Measurements from ENCODE around the gene NPFF. TPM values are rescaled to one million over a fixed set of nuclear protein-coding genes. Genes with fewer than 3 reads are reported as not detected.
"Not testable (repeated sequence)": the region's sequence is repeated elsewhere in the genome, so short reads cannot be mapped to it uniquely, and the experiment has no call there.

Gene NPFF
- total RNA-seq, 1 donor from 2014 or later, result not detected

DNA sequence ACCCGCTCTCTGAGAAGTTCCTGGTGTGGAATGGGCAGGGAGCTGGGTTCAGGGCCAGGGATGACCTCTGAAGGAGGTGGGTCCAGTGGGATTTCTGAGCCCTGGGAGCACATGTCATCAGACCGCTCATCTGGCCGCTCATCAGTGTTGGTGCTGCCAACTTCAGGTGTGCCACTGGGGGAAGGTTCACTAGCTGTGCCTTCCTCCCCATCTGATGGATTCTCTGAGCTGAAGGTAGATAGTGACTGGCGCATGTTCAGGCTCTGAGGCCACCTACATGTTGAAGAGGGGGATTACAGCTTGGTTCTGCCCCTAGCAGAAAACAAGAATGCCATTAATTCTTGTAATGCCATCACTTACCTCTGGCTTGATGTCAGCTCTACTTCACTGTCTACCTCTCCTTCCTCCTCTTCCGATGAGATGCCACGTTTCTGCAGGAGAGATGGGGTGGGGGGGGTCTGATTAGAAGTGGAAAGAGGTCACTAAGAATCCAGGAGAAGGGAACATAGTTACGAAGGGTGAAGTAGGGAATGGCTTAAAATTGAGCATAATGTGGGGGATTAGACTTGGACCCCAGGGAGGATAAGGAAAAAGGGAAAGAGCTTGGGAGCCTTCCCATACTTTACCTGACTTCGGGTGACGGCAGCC, 25.2 kb downstream of the NPFF start:
- H3K4me3 Mint-ChIP-seq, result no peak overlapping the region
- H3K9me3 Mint-ChIP-seq, result no peaks in the 10 kb centered on the region
- H3K36me3 Mint-ChIP-seq, result peaks cover 14% of the 10 kb centered on the region
- peak overlapping the region; percentile 63 for H3K27ac Mint-ChIP-seq
- H3K4me1 Mint-ChIP-seq, result peaks cover 3% of the 10 kb centered on the region
- H3K27me3 Mint-ChIP-seq (ENCODE audit: low read depth), result no peaks in the 10 kb centered on the region
- TF ChIP-seq, protein P1, sequence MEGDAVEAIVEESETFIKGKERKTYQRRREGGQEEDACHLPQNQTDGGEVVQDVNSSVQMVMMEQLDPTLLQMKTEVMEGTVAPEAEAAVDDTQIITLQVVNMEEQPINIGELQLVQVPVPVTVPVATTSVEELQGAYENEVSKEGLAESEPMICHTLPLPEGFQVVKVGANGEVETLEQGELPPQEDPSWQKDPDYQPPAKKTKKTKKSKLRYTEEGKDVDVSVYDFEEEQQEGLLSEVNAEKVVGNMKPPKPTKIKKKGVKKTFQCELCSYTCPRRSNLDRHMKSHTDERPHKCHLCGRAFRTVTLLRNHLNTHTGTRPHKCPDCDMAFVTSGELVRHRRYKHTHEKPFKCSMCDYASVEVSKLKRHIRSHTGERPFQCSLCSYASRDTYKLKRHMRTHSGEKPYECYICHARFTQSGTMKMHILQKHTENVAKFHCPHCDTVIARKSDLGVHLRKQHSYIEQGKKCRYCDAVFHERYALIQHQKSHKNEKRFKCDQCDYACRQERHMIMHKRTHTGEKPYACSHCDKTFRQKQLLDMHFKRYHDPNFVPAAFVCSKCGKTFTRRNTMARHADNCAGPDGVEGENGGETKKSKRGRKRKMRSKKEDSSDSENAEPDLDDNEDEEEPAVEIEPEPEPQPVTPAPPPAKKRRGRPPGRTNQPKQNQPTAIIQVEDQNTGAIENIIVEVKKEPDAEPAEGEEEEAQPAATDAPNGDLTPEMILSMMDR (IDR thresholded peaks at IDR 0.05; ENCODE audit: unreplicated experiment), result peak; percentile 23
- DNase-seq (ENCODE audit: low spot score in 2 of 2, unreplicated experiment in 2 of 2), result no peak

DNA sequence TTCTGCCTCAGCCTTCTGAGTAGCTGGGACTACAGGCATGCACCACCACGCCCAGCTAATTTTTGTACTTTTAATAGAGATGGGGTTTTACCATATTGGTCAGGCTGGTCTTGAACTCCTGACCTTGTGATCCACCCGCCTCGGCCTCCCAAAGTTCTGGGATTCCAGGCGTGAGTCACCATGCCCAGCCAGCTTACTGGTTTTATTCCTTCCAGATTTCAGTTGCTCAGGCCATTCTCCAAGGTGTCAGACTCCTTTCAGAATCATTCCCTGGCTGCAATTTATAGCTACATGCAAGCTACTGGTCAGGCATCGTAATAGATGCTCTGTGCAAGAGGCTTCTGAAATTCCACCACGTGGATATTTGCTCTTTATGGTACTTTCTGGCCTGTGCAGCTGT, 25.8 kb downstream of the NPFF start:
- H3K4me3 Mint-ChIP-seq; DNase-seq (ENCODE audit: low spot score in 2 of 2, unreplicated experiment in 2 of 2); H3K9me3 Mint-ChIP-seq; H3K27me3 Mint-ChIP-seq (ENCODE audit: low read depth); H3K4me1 Mint-ChIP-seq: not testable (repeated sequence)
- H3K36me3 Mint-ChIP-seq, result peaks cover 20% of the 10 kb centered on the region
- peak overlapping the region; percentile 63 for H3K27ac Mint-ChIP-seq

DNA sequence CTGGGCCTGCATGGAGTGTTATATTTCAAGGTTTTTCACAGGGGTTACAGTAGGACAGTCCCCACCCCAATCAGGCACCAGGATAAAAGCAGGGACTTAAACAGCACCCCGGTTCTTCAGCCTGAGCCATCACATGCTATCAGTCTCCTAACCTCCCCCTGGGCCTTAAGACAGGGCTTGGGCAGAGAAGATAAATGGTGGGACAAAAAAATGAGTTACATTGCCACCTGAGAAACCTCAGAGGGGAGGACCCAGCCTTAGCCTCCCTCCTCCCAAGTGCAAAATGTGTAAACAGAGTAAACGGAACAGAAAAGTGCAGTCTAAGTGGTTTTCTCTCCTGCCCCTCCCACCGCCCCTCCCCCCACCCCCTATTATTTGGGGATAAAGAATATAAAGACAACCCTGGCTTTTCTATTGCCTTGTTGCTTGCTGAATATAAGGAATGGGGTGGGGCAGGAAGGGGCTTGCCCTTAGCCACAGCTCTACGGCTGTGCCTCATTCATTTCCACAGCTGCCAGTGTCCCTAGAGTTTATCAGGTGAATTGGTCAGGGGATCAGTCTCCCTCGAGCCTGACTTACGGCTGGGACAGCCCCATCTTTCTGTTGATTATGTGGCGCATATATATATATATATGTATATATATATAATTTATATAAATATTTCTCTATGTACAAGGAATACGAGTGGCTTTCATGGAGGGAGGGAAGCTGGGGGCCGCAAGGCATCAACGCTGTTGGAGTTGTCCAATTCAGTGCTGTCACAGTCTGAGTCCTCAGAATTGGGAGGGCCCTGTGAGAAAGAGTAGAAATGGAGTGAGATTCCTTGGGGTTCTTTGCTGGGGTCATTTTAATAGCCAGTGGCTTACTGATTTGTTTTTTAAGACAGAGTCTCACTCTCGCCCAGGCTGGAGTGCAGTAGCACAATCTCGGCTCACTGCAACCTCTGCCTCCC, 26.5 kb downstream of the NPFF start:
- TF ChIP-seq, protein P1 (IDR thresholded peaks at IDR 0.05; ENCODE audit: unreplicated experiment), result no peak
- no peak overlapping the region for H3K4me3 Mint-ChIP-seq
- no peak overlapping the region for H3K27ac Mint-ChIP-seq
- peaks cover 27% of the 10 kb centered on the region for H3K36me3 Mint-ChIP-seq
- no peaks in the 10 kb centered on the region for H3K9me3 Mint-ChIP-seq
- H3K4me1 Mint-ChIP-seq, result peaks cover 3% of the 10 kb centered on the region
- no peaks in the 10 kb centered on the region for H3K27me3 Mint-ChIP-seq (ENCODE audit: low read depth)
- no peak for DNase-seq (ENCODE audit: low spot score in 2 of 2, unreplicated experiment in 2 of 2)

DNA sequence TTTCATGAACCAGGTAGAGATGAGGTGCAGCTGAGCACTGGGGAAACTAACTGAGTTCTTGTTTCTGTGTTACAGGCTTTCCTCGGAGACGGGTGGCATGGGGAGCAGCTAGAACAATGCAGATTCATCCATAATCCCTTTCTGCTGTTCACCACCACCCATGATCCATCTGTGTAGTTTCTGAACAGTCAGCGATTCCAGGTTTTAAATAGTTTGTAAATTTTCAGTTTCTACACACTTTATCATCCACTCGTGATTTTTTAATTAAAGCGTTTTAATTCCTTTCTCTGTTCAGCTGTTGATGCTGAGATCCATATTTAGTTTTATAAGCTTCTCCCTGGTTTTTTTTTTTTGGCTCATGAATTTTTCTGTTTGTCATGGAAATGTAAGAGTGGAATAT, 28.0 kb downstream of the NPFF start:
- peaks cover 30% of the 10 kb centered on the region for H3K36me3 Mint-ChIP-seq
- no peak overlapping the region for H3K27ac Mint-ChIP-seq
- H3K9me3 Mint-ChIP-seq, result no peaks in the 10 kb centered on the region
- DNase-seq (ENCODE audit: low spot score in 2 of 2, unreplicated experiment in 2 of 2), result no peak
- H3K4me1 Mint-ChIP-seq, result peaks cover 3% of the 10 kb centered on the region
- no peak overlapping the region for H3K4me3 Mint-ChIP-seq
- H3K27me3 Mint-ChIP-seq (ENCODE audit: low read depth), result no peaks in the 10 kb centered on the region
- TF ChIP-seq, protein P1 (IDR thresholded peaks at IDR 0.05; ENCODE audit: unreplicated experiment), result no peak

DNA sequence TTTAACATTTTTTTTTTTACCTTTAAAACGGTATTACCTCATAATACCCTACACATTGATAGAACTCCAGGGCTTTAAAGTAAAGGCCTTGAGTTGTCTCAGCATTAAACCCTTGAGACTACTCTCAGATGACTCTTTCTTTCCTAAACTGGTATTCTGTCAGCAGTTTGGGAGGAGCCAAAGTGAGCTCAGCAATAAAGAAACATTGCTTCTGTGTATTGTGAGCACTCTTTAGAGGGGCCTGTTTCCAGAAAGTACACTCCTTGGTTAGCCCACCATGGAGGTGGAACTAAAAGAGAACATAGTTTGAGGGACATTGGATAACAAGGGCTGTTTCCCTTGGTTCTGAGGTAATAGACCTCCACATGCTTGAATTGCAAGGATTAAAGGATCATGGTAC, 28.4 kb downstream of the NPFF start:
- H3K9me3 Mint-ChIP-seq, result no peaks in the 10 kb centered on the region
- no peak overlapping the region for H3K27ac Mint-ChIP-seq
- no peak overlapping the region for H3K4me3 Mint-ChIP-seq
- H3K27me3 Mint-ChIP-seq (ENCODE audit: low read depth), result no peaks in the 10 kb centered on the region
- TF ChIP-seq, protein P1 (IDR thresholded peaks at IDR 0.05; ENCODE audit: unreplicated experiment), result no peak
- DNase-seq (ENCODE audit: low spot score in 2 of 2, unreplicated experiment in 2 of 2), result no peak
- peaks cover 34% of the 10 kb centered on the region for H3K36me3 Mint-ChIP-seq
- H3K4me1 Mint-ChIP-seq, result peaks cover 3% of the 10 kb centered on the region

DNA sequence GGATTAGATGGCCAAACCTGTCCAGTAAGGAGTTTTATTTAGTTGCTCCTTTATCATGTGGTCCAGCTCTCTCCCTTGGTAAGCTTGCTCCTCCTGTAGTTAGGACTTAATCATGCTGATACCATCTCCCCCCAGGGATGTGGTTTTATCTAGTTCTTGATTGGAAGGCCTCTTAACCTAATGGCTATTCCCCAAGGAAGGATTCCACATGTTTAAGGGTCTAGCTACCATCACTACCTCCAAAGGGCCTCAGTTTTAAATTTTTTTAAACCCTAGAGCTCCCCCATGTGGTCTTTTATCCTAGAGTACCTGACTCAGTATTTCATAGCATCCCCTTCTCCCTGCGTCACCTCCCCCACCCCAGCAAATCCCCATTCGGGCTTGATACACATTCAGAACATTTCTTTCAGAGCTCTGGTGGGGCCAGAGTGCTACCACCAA, 30.5 kb downstream of the NPFF start:
- TF ChIP-seq, protein P1 (IDR thresholded peaks at IDR 0.05; ENCODE audit: unreplicated experiment), result no peak
- no peaks in the 10 kb centered on the region for H3K27me3 Mint-ChIP-seq (ENCODE audit: low read depth)
- peaks cover 43% of the 10 kb centered on the region for H3K36me3 Mint-ChIP-seq
- H3K4me3 Mint-ChIP-seq, result no peak overlapping the region
- H3K27ac Mint-ChIP-seq, result peak overlapping the region; percentile 34
- no peaks in the 10 kb centered on the region for H3K9me3 Mint-ChIP-seq
- peaks cover 4% of the 10 kb centered on the region for H3K4me1 Mint-ChIP-seq
- no peak for DNase-seq (ENCODE audit: low spot score in 2 of 2, unreplicated experiment in 2 of 2)

Measured in mesothelial cell of epicardium (in vitro differentiated cells).